Measurements from ENCODE around the gene CT45A3. TPM values are rescaled to one million over a fixed set of nuclear protein-coding genes. Genes with fewer than 3 reads are reported as not detected.

CT45A3 gene
- total and polyA plus RNA-seq, 9 donors = 0.18 to 0.38 (median 0.24) TPM; not detected in 5

Other genes starting within 250 kb of the CT45A3 start
- gene INTS6L, start 247.5 kb downstream of the CT45A3 start, total RNA-seq = 11.3 TPM
- gene INTS6L, start 247.5 kb downstream of the CT45A3 start, polyA plus RNA-seq (ENCODE audit: insufficient read depth in 1 of 8, insufficient read length in 8 of 8, low replicate concordance in 1 of 8) = 10 to 100 TPM in 5 of 8 donors, 1 to 10 TPM in 3; 7.6 to 16.1 (median 11.5) TPM
- 0.13 TPM for gene CT45A1, start 54.6 kb downstream of the CT45A3 start, total RNA-seq
- under 1 TPM in 4 of 8 donors, not detected in 4; 0.14 to 0.36 (median 0.31) TPM for gene CT45A1, start 54.6 kb downstream of the CT45A3 start, polyA plus RNA-seq (ENCODE audit: insufficient read depth in 1 of 8, insufficient read length in 8 of 8, low replicate concordance in 1 of 8)
- 0.09 TPM for gene CT45A5, start 17.3 kb upstream of the CT45A3 start, total RNA-seq
- 1 to 10 TPM in 1 of 8 donors, under 1 TPM in 3, not detected in 4; 0.26 to 1.6 (median 0.43) TPM for gene CT45A5, start 17.3 kb upstream of the CT45A3 start, polyA plus RNA-seq (ENCODE audit: insufficient read depth in 1 of 8, insufficient read length in 8 of 8, low replicate concordance in 1 of 8)
- gene CT45A6, start 34.6 kb upstream of the CT45A3 start, total RNA-seq = not detected
- gene CT45A6, start 34.6 kb upstream of the CT45A3 start, polyA plus RNA-seq (ENCODE audit: insufficient read depth in 1 of 8, insufficient read length in 8 of 8, low replicate concordance in 1 of 8) = under 1 TPM in 2 of 8 donors, not detected in 6; 0.57 to 0.78 TPM
- gene CT45A2, start 51.8 kb upstream of the CT45A3 start, total RNA-seq = not detected
- under 1 TPM in 1 of 8 donors, not detected in 7; 0.17 TPM for gene CT45A2, start 51.8 kb upstream of the CT45A3 start, polyA plus RNA-seq (ENCODE audit: insufficient read depth in 1 of 8, insufficient read length in 8 of 8, low replicate concordance in 1 of 8)
- gene CT45A7, start 69.1 kb upstream of the CT45A3 start, total RNA-seq = not detected
- gene CT45A7, start 69.1 kb upstream of the CT45A3 start, polyA plus RNA-seq (ENCODE audit: insufficient read depth in 1 of 8, insufficient read length in 8 of 8, low replicate concordance in 1 of 8) = under 1 TPM in 2 of 8 donors, not detected in 6; 0.44 TPM
- gene CT45A8, start 86.3 kb upstream of the CT45A3 start, total RNA-seq = not detected
- not detected for gene CT45A8, start 86.3 kb upstream of the CT45A3 start, polyA plus RNA-seq (ENCODE audit: insufficient read depth in 1 of 8, insufficient read length in 8 of 8, low replicate concordance in 1 of 8)
- not detected for gene CT45A9, start 103.6 kb upstream of the CT45A3 start, total RNA-seq
- not detected for gene CT45A9, start 103.6 kb upstream of the CT45A3 start, polyA plus RNA-seq (ENCODE audit: insufficient read depth in 1 of 8, insufficient read length in 8 of 8, low replicate concordance in 1 of 8)
- not detected for gene CT45A10, start 125.3 kb upstream of the CT45A3 start, total RNA-seq
- gene CT45A10, start 125.3 kb upstream of the CT45A3 start, polyA plus RNA-seq (ENCODE audit: insufficient read depth in 1 of 8, insufficient read length in 8 of 8, low replicate concordance in 1 of 8) = not detected
- gene SAGE1, start 125.5 kb upstream of the CT45A3 start, total RNA-seq = not detected
- gene SAGE1, start 125.5 kb upstream of the CT45A3 start, polyA plus RNA-seq (ENCODE audit: insufficient read depth in 1 of 8, insufficient read length in 8 of 8, low replicate concordance in 1 of 8) = not detected
- gene MMGT1, start 205.8 kb upstream of the CT45A3 start, total RNA-seq = 13.1 TPM
- 10 to 100 TPM; 15.4 to 21.9 (median 16.7) TPM for gene MMGT1, start 205.8 kb upstream of the CT45A3 start, polyA plus RNA-seq (ENCODE audit: insufficient read depth in 1 of 8, insufficient read length in 8 of 8, low replicate concordance in 1 of 8)
- 7.7 TPM for gene SLC9A6, start 217.2 kb upstream of the CT45A3 start, total RNA-seq
- 1 to 10 TPM; 6.6 to 8.9 (median 7.0) TPM for gene SLC9A6, start 217.2 kb upstream of the CT45A3 start, polyA plus RNA-seq (ENCODE audit: insufficient read depth in 1 of 8, insufficient read length in 8 of 8, low replicate concordance in 1 of 8)

Measured in muscle of leg (tissue), 9 donors.